CMK (cell line): ENCODE results near the gene DIP2C.

Experiments used
- DNase-seq: peaks from one replicate; pipeline ENCODE4 v3.0.0-alpha.2; 2010; ENCODE audit warnings: low read depth

Gene DIP2C

DNA sequence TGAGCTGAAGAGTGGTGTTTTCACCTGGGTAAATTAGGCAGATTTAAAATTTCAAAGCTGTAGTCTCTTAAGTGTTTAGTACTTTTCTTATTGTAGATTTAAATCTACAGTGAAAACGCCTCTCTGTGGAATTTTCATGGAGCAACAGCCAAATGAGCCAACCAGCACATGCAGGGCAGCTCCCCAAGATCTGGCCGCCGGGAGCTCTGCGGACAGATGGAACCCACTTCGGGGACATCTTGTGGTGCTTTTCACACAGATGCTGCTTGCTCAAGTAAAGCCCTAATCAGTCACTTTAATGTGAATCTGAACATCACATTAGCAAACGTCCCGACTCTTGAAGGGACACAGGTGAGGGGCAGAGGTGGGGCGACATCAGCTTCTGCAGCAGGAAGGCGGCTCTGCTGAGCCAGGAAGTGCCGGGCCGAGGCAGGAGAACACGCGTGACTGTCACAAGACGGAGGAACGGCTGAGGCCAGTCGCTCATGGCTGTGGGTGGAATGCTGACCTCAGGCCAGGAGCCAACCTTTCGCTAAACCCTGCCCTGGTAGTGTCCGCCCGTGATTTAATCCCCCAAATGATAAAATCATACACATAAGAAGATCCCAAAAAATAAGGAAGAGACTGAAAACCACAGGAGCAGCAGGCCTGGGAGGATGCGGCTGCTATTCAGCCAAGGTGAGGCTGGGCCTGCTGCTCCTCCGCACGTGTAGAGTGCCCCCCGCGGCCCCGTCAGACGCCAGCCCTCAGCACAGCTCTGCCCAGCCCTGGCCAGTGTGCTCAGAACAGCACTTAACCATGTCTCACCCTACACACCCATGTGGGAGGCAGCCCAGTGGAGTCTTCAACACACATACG is 297.4 kb downstream of the DIP2C start:
- no peak for DNase-seq

DNA sequence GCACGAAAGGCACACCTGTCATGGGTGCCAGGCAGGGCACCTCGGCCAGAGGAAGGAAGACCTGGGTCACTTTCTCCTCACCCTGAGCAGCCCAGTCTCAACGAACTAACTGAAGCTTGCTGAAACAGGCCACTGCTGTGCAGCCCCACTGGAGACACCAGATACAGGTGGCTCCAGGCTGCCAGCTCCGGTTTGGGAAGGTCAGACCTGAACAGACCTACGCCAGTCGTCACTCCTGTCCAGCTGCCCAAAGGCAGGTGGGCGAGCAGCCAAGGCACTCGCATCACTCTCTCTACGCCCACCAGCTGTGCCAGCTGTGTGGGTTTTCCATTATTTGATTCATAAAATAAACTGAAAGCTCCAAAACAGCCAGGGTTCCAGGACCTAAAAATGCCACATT is 298.2 kb downstream of the DIP2C start:
- DNase-seq, result no peak

DNA sequence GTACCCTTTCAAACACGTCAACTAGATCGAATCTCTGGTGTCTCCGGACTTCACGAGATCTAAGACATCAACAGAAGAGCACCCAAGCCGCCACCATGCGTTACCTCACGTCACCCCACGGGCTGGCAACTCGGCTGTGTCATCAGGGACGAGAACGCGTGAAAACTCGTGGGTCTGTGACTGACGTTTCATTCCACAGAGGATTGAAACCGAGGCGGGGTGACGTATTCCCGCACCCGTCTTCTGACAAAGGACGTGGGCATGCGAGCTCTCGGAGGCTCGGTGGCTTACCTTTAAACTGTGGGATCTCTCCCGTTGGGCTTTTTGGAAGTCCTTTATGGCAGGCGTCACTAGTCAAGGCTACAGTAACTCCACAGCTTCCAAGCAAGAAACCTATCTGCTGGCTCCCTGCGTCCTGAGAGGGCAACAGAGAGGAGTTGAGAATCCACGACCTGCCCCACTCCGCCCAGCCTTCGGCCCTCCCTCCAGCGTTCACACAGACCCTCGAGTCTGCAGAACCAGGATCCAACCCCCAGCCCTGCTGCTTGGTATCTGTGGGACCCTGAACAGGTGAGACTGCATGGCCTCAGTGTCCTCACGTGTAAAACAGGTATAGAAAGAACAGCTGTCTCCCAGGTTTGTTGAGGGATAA is 298.9 kb downstream of the DIP2C start:
- DNase-seq, result no peak

DNA sequence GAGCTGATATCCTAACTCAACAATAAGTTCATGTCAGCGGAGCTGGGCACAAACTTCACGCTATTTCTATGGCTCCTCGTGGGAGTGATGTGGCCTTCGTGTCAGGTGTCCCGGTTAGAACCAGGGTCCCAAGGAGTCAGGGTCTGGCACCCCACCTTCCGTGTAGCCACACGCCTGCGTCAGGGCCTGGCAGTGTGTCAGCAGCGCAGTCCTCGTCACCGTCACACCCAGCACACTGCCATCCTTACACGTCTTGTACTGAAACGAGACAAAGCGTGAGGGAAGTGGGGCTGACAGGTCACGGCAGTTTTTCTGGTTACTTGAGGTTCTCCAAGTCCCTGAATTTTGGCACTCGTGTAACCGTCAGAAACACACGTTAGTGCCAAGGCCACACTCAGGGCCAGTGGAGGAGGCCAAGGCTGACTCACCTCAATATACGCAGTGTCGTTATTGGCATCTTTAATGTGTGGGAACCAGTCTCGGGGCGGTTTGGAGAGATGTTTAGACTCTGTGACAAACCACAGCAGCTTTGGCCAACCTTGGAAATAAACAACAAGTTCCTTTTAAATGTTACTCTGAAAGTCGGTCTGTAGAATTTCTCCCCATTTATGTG is 299.5 kb downstream of the DIP2C start:
- no peak for DNase-seq

DNA sequence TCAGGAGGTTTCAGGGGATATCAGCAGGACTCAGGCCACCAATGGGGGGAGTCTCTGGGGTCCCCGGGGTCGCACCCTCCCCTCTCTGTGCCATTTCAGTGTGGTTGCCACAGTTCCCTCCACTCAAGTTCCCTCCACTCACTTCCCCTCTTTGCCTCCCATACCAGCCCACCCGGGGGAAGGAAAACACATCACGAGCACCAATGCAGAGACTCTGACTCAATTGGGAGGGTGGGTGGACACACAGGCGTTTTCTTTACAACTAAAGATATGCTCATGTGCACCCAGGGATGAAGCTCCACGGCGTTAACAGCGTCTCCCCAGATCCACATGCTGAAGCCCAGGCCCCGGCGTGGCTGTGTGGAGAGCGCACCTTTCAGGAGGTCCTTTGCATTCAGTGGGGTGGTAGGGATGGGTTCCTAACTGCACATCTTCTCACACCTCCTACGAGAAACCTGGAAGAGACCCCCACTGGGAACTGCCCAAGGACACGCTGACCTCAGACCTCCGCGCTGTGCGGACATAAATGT is 300.1 kb downstream of the DIP2C start:
- no peak for DNase-seq

DNA sequence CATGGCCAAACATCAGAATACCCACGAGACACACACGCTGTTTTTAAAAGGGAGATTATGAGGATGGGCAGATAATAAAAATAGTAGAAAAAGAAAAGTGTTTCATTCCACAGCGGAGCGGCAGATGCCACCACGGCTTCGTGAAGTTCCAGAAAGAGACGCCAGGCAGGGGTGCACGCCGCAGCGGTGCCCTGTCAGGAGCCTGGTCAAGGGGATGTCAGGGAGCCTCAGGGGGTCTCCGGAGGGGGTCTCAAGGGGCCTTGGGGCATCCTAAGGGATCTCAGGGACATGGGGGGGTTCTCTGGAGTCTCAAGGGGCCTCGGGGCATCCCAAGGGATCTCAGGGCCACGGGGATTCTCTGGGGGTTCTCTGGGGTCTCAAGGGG is 300.8 kb downstream of the DIP2C start:
- DNase-seq, result no peak

- no peak for DNase-seq
Observed at GRCh38 chr10:387909-388660, 301.4 kb downstream of the DIP2C start.

- no peak for DNase-seq
Observed at GRCh38 chr10:387593-387891, 301.9 kb downstream of the DIP2C start.

- no peak for DNase-seq
Observed at GRCh38 chr10:386771-387592, 302.5 kb downstream of the DIP2C start.

- DNase-seq, result no peak
Observed at GRCh38 chr10:385571-386300, 303.7 kb downstream of the DIP2C start.

GRCh38 chr10:384538-385305 is 304.7 kb downstream of the DIP2C start:
- DNase-seq, result no peak

DNA sequence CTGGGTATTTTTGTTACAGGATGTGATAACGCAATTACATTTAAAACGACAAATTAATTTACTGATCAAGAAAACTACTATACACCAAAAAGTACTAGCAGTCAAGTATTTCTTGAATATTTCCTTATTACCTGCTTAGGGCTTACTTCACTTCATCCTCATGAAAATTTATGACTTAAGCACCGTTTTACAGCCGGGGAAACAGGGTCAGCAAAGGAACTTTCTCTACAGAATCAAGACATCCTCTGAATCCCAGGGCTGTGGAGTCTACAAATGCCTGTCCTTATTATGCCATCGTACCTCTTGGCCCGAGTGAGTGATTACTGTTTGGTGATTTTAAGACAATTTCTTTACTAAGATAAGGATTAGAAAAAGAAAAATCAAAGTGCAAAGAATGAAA is 305.9 kb downstream of the DIP2C start:
- no peak for DNase-seq

- no peak for DNase-seq
Observed at GRCh38 chr10:381805-382204, 307.7 kb downstream of the DIP2C start.

- DNase-seq, result no peak
Observed at GRCh38 chr10:381346-381745, 308.1 kb downstream of the DIP2C start.

DNA sequence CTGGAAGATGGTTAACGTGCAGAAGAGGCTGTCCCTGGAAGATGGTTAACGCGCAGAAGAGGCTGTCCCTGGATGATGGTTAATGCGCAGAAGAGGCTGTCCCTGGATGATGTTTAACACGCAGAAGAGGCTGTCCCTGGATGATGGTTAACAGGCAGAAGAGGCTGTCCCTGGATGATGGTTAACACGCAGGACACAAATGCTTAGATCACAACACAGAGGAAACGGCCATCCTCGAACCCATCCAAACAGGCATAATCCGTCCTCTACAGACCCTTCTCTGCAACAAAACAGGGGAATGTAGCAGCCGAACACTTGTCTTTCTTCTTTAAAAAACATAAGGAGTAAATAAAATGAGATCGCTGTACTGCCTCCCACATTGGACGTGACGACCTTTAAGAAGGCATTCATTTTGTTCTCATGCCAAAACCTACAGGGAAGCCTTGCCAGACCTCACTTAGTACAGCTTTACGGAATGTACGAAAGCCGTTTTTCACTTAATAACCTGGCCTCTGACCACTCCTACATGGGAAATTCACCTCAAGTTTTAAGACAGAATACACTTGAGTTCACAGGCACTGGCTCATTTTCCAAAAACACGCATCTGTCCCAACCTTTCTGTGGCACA is 309.0 kb downstream of the DIP2C start:
- no peak for DNase-seq

DNA sequence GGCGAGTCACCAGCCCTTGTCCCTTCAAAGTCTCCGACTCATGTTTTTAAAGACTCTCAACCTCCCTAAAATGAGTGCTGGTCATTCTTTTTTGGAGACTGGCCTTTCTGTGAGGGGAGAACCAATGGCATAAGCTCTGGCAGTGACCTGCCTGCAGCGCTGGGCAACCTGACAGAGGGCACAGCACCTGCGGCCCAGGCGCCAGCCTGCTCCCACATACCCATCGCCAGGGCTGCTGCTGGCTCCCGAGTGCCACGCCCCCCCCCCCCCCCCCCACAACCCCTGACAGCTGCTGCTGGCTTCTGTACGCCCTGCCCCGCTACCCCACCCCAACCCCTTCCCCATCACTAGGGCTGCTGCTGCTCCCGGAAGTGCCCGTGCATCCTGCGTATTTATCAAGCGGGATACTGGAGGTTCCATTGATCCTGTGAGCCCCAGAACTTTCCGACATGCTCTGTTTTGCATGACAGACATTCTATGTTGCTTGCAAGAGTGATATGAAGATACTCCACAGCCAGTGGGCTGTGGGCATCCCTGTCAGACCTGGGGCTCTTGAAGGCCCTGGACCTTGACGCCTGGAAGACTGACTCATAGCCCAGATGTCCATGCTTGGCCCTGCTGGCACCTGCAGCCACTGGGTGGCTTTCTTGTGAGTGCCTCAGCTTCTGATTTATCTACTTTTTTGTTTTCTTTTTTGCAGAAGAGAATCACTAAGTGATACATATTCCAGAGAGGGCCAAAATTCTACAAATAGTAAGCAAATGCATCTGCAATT is 310.4 kb downstream of the DIP2C start:
- no peak for DNase-seq

- DNase-seq, result no peak
Observed at GRCh38 chr10:378230-378929, 311.1 kb downstream of the DIP2C start.

DNA sequence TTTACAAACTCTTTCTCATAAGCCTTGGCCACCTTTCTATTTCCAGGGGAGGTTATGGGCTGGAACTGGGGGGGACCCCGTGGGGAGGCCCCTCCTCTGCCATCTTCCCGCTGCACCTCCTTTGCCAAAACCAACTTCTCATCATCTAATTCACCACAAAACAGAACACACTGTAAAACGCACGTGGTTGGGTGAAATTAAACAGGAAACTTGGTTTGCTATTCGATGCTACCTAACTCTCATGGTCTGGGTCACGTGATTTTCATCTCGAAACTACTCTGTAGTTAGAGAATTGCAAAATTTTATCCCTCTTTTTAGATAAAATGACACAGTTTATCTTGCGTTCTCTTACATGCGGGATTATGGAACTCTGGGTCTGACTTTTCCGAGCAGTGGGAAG is 312.2 kb downstream of the DIP2C start:
- DNase-seq, result no peak
